ENCODE data around the gene NFS1.
"Not testable (repeated sequence)": the region's sequence is repeated elsewhere in the genome, so short reads cannot be mapped to it uniquely, and the experiment has no call there.

Gene NFS1

DNA sequence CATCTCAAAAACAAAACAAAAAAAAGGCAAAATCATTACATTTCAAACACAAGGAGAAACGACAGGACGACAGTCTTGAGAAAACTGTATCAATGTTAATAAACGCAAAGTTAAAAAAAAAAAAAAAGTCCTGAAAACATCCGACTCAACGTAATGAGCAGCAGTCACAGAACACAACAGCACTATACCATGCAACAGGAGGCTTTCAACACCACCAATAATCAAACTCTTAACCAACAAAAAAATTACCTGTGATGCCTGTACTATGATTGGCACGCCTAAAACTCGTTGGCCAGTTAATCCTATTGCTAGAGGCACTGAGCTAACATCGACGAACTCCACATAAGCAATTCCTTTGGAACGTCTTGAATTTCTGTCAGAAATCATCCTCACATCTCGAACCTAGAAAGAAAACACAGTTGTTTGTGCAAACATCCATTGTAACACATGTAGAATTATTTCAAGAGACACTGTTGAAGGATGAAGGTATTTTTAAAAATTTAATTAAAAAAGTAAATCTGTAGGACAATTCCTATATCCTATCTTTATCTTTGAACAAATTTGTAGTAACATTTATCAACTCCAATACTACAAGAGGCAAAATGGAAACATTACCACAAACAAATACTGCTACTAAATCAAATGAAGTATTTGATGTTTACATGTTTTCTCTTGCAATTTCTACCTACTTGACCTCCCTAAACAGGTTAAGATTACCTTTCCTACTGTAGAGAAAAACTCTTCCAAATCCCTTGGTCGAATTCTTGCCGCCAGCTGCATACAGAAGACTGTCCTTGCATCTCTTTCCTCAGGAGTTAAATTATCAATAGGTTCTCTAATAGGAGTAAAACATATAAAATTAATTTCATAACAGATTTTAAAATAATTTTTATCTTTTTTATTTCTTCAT, 25.4 kb upstream of the NFS1 start:
- no peak overlapping the region for H3K27ac ChIP-seq
- TF ChIP-seq ZFX (IDR thresholded peaks at IDR 0.05; ENCODE audit: borderline replicate concordance): no peak
- TF ChIP-seq, protein P1, sequence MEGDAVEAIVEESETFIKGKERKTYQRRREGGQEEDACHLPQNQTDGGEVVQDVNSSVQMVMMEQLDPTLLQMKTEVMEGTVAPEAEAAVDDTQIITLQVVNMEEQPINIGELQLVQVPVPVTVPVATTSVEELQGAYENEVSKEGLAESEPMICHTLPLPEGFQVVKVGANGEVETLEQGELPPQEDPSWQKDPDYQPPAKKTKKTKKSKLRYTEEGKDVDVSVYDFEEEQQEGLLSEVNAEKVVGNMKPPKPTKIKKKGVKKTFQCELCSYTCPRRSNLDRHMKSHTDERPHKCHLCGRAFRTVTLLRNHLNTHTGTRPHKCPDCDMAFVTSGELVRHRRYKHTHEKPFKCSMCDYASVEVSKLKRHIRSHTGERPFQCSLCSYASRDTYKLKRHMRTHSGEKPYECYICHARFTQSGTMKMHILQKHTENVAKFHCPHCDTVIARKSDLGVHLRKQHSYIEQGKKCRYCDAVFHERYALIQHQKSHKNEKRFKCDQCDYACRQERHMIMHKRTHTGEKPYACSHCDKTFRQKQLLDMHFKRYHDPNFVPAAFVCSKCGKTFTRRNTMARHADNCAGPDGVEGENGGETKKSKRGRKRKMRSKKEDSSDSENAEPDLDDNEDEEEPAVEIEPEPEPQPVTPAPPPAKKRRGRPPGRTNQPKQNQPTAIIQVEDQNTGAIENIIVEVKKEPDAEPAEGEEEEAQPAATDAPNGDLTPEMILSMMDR (IDR thresholded peaks at IDR 0.05): no peak

DNA sequence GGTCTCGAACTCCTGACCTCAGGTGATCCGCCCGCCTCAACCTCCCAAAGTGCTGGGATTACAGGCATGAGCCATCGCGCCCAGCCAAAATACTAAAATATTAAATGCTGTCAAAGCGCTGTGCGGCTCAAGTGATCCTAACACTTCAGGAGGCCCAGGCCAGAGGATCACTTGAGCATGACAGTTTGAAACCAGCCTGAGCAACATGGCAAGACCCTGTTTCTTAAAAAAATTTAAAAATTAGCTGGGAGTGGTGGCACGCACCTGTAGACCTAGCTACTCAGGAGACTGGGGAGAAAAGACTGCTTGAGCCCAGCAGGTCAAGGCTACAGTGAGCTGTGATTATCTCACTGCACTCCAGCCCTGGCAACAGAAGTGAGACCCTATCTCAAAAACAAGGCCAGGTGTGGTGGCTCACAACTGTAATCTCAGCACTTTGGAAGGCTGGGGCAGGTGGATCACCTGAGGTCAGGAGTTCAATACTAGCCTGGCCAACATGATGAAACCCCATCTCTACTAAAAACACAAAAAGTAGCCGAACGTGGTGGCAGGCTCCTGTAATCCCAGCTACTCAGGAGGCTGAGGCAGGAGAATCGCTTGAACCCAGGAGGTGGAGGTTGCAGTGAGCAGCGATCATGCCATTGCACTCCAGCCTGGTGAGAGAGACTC, 24.6 kb upstream of the NFS1 start:
- H3K27ac ChIP-seq: not testable (repeated sequence)

DNA sequence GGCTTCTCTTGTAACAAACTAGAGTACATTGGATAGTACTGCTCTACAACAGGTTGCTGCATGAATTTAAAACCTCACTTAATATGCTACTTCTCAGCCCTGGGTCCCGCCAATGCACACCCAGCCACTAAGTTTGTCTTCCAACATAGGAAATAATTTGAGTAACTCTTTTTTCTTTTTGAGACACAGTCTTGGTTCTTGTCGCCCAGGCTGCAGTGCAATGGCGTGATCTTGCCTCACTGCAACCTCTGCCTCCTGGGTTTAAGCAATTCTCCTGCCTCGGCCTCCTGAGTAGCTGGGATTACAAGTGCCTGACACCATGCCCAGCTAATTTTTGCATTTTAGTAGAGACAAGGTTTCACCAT, 24.1 kb upstream of the NFS1 start:
- H3K27ac ChIP-seq: not testable (repeated sequence)

DNA sequence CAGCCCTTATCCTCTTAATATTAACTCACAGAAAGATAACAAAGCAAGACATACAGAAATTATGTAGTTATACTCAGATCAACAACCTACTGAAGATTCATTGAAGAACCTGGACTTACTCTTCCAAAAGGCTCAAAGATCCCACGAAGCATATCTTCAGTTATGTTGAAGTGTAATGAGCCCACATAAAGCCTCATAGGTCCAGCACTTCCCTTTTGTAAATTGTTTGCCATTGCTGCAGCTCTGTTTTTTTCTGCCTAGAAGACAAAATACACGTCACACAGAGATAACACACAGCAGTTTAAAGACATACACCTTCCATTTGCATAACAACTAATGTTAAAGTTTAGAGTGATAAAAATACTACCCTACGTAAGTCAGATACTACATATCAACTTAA, 22.5 kb upstream of the NFS1 start:
- no peak for TF ChIP-seq ZFX (IDR thresholded peaks at IDR 0.05; ENCODE audit: borderline replicate concordance)
- TF ChIP-seq, protein P1 (IDR thresholded peaks at IDR 0.05): no peak
- H3K27ac ChIP-seq: no peak overlapping the region

DNA sequence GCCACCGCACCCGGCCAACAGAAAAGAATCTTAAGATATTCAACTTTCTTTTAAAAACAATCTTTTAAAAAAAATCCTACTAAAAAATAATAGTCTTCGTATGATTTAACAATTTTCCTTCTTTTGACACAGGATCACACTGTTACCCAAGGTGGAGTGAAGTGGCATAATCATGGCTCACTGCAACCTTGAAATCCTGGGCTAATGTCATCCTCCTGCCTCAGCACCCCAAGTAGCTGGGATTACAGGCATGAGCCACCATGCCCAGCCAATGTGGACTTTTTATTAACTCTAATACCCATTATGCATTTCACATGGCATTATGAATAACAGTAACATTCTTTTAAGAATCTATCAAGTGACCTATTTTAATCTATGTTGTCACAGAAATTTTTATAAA, 22.1 kb upstream of the NFS1 start:
- H3K27ac ChIP-seq: no peak overlapping the region
- TF ChIP-seq, protein P1 (IDR thresholded peaks at IDR 0.05): no peak
- TF ChIP-seq ZFX (IDR thresholded peaks at IDR 0.05; ENCODE audit: borderline replicate concordance): no peak

DNA sequence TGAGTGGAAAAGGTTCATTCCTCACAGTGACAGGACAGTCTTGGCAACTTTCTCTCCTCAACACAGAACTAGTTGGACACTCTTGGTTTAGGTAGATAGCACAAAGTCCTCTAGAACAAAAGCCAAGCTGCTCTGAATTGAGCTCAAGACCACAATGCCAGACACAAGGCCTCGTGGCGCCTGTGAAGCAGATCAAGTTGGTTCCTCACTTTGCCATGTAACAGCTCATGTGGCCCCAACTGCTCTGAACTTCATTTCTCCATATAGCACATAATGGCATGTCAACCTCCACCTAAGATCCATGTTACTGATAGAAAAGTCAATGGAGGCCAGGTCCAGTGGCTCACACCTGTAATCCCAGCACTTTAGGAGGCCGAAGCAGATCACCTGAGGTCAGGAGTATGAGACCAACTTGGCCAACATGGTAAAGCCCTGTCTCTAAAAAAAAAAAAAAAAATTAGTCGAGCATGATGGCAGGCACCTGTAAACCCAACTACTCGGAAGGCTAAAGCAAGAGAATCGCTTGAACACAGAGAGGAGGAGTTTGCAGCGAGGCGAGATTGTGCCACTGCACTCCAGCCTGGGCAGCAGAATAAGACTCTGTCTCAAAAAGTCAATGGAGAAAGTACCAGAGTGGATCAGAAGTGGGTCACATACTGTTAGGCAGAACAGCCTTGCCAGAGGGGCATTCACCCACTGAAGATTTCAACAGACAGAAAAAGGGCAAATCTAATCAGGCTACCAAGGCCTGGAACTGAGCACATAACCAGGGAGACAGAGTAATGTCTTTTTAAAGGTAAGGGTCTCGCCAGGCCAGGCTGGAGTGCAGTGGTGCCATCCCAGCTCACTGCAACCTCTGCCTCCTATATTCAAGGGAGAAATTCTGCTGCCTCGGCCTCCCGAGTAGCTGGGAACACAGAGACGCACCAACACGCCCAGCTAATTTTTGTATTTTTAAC, 21.3 kb upstream of the NFS1 start:
- TF ChIP-seq, protein P1 (IDR thresholded peaks at IDR 0.05): no peak
- no peak for TF ChIP-seq ZFX (IDR thresholded peaks at IDR 0.05; ENCODE audit: borderline replicate concordance)
- no peak overlapping the region for H3K27ac ChIP-seq

DNA sequence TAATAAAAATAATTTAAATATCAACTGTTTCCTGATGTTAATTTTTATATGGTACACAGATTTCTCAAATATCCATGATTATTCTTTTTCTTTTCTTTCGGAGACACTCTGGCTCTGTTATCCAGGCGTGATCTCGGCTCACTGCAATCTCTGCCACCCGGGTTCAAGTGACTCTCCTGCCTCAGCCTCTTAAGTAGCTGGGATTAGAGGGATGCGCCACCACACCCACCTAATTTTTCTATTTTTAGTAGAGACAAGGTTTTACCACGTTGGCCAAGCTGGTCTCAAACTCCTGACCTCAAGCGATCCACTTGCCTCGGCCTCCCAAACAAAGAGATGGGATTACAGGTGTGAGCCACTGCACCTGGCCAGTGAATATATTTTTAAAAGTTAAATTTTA, 20.6 kb upstream of the NFS1 start:
- no peak for TF ChIP-seq ZFX (IDR thresholded peaks at IDR 0.05; ENCODE audit: borderline replicate concordance)
- TF ChIP-seq, protein P1 (IDR thresholded peaks at IDR 0.05): no peak
- no peak overlapping the region for H3K27ac ChIP-seq

Data from 22Rv1 (cell line).